Effector memory CD4-positive, alpha-beta T cell (primary cell): ENCODE data around the gene SUCLG1.
"Not testable (repeated sequence)": the region's sequence is repeated elsewhere in the genome, so short reads cannot be mapped to it uniquely, and the experiment has no call there.

Experiments used
- DNase-seq, 3 donors: peaks; one replicate each; pipeline ENCODE4 v3.0.0-alpha.2; 2020
- H3K27ac ChIP-seq: 2 replicates; pipeline ENCODE4 v1.7.0; 2013; ENCODE audit warnings: mild to moderate bottlenecking, low read length, moderate library complexity; ENCODE audit not compliant: insufficient read depth, poor library complexity, severe bottlenecking
- H3K27me3 ChIP-seq: replicated peaks from 2 replicates; pipeline ENCODE4 v1.7.0; 2013; ENCODE audit warnings: mild to moderate bottlenecking, low read length; ENCODE audit not compliant: insufficient read depth, control insufficient read depth, poor library complexity, severe bottlenecking
- H3K36me3 ChIP-seq: 2 replicates; pipeline ENCODE4 v1.7.0; 2013; ENCODE audit warnings: mild to moderate bottlenecking, low read length, moderate library complexity; ENCODE audit not compliant: control insufficient read depth, insufficient read depth
- H3K4me1 ChIP-seq: 2 replicates; pipeline ENCODE4 v1.7.0; 2013; ENCODE audit warnings: low read length, mild to moderate bottlenecking; ENCODE audit not compliant: control insufficient read depth, insufficient read depth, poor library complexity, severe bottlenecking
- H3K4me3 ChIP-seq: 2 replicates; pipeline ENCODE4 v1.7.0; 2013; ENCODE audit warnings: low read length, low read depth, mild to moderate bottlenecking; ENCODE audit not compliant: insufficient read depth, poor library complexity, severe bottlenecking
- H3K9me3 ChIP-seq: 2 replicates; pipeline ENCODE4 v1.7.0; 2013; ENCODE audit warnings: mild to moderate bottlenecking, low read length, moderate library complexity; ENCODE audit not compliant: control insufficient read depth

SUCLG1 gene

GRCh38 chr2:84427235-84428138 lies 31.6 kb downstream of the SUCLG1 start:
- no peak for DNase-seq

GRCh38 chr2:84425310-84425709 lies 33.8 kb downstream of the SUCLG1 start:
- Histone ChIP-seq H3K4me3 (no peak overlapping the region), H3K4me1 (no peaks in the 10 kb centered on the region), H3K36me3 (peaks cover 26% of the 10 kb centered on the region), H3K9me3 (no peaks in the 10 kb centered on the region), H3K27me3 (no peaks in the 10 kb centered on the region), H3K27ac (no peak overlapping the region)
- DNase-seq = no peak

More at GRCh38 chr2:84427235-84428138, 31.6 kb downstream of the SUCLG1 start:
- Histone ChIP-seq H3K36me3 (peaks cover 44% of the 10 kb centered on the region), H3K27ac (no peak overlapping the region), H3K4me1 (no peaks in the 10 kb centered on the region), H3K4me3 (no peak overlapping the region), H3K27me3 (no peaks in the 10 kb centered on the region), H3K9me3 (no peaks in the 10 kb centered on the region)

GRCh38 chr2:84424152-84424551 lies 34.9 kb downstream of the SUCLG1 start:
- peaks cover 17% of the 10 kb centered on the region for H3K36me3 ChIP-seq
- H3K27me3 ChIP-seq = no peaks in the 10 kb centered on the region
- H3K4me3 ChIP-seq = no peak overlapping the region
- no peak for DNase-seq
- no peak overlapping the region for H3K27ac ChIP-seq
- no peaks in the 10 kb centered on the region for H3K9me3 ChIP-seq
- H3K4me1 ChIP-seq = no peaks in the 10 kb centered on the region

GRCh38 chr2:84421791-84422190 lies 37.3 kb downstream of the SUCLG1 start:
- no peak overlapping the region for H3K4me3 ChIP-seq
- no peaks in the 10 kb centered on the region for H3K27me3 ChIP-seq
- DNase-seq = no peak
- no peaks in the 10 kb centered on the region for H3K9me3 ChIP-seq
- peaks cover 17% of the 10 kb centered on the region for H3K36me3 ChIP-seq
- no peaks in the 10 kb centered on the region for H3K4me1 ChIP-seq
- H3K27ac ChIP-seq = no peak overlapping the region

- H3K36me3 ChIP-seq = peaks cover 17% of the 10 kb centered on the region
- no peak overlapping the region for H3K27ac ChIP-seq
- no peaks in the 10 kb centered on the region for H3K4me1 ChIP-seq
- DNase-seq = no peak
- H3K9me3 ChIP-seq = no peaks in the 10 kb centered on the region
- H3K27me3 ChIP-seq = no peaks in the 10 kb centered on the region
- H3K4me3 ChIP-seq = no peak overlapping the region
These were observed 37.9 kb downstream of the SUCLG1 start for GRCh38 chr2:84421197-84421596.

GRCh38 chr2:84417453-84418145 lies 41.5 kb downstream of the SUCLG1 start:
- Histone ChIP-seq H3K27ac (no peak overlapping the region), H3K4me1 (no peaks in the 10 kb centered on the region), H3K9me3 (no peaks in the 10 kb centered on the region), H3K36me3 (peaks cover 2% of the 10 kb centered on the region), H3K4me3 (no peak overlapping the region), H3K27me3 (no peaks in the 10 kb centered on the region)
- no peak for DNase-seq

- no peaks in the 10 kb centered on the region for H3K4me1 ChIP-seq
- DNase-seq = no peak
- no peak overlapping the region for H3K27ac ChIP-seq
- H3K27me3 ChIP-seq = no peaks in the 10 kb centered on the region
- H3K36me3 ChIP-seq = no peaks in the 10 kb centered on the region
- H3K4me3 ChIP-seq = no peak overlapping the region
- no peaks in the 10 kb centered on the region for H3K9me3 ChIP-seq
These were observed 49.5 kb downstream of the SUCLG1 start for GRCh38 chr2:84409531-84409930.

- H3K4me1 ChIP-seq, H3K27ac ChIP-seq, DNase-seq, H3K27me3 ChIP-seq, H3K9me3 ChIP-seq, H3K36me3 ChIP-seq, H3K4me3 ChIP-seq: not testable (repeated sequence)
These were observed 57.0 kb downstream of the SUCLG1 start for GRCh38 chr2:84402111-84402510.

GRCh38 chr2:84399839-84400238 lies 59.2 kb downstream of the SUCLG1 start:
- not testable (repeated sequence) for H3K27me3 ChIP-seq, H3K4me3 ChIP-seq, H3K4me1 ChIP-seq, DNase-seq, H3K27ac ChIP-seq, H3K36me3 ChIP-seq, H3K9me3 ChIP-seq

GRCh38 chr2:84395820-84396219 lies 63.3 kb downstream of the SUCLG1 start:
- Histone ChIP-seq H3K4me3 (no peak overlapping the region), H3K36me3 (no peaks in the 10 kb centered on the region), H3K9me3 (no peaks in the 10 kb centered on the region), H3K27me3 (no peaks in the 10 kb centered on the region), H3K27ac (no peak overlapping the region), H3K4me1 (no peaks in the 10 kb centered on the region)
- no peak for DNase-seq
